ENCODE measurements around the gene EFCAB10.
"Not testable (repeated sequence)": the region's sequence is repeated elsewhere in the genome, so short reads cannot be mapped to it uniquely, and the experiment has no call there.

EFCAB10 gene

DNA sequence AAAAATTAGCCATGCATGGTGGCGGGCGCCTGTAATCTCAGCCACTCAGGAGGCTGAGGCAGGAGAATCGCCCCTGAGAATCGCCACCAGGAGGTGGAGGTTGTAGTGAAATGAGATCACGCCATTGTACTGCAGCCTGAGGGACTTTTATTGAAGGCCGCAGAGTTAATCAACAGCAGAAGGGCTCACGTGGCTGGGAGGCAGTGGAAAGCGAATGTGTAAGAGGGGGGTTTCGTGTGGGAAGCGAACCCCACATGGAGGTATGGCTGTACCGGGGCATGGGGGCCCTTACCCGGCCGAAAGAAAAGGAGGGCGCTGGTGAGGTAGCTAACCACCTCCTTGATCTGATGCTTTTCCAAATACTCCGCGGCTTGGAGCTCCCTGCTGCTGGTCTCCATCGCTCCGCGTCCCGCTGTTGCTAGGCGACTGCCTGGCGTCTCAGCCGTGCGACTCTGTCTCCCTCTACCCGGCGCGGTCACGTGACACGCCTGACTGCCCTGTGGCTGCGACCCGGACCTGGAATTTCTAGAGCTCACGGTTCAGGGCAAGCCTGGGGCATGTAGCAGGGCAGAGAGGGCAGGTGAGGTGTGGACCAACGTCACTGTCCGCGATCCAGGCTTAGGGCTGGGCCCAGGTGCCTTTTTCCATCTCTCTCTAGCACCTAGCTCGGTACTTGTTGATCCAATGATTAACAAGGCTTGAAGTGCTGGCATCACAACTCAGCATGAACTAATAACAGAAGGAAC is at the start of gene EFCAB10:
Gene EFCAB10 (minus strand): TSS at position 428 of the 746 bp plus-strand sequence. CDS start 30 bp downstream, at position 398.
- DNase-seq: peak; percentile 47

GRCh38 chr7:105625986-105626385 is 44.7 kb upstream of the EFCAB10 start:
- DNase-seq: no peak

GRCh38 chr7:105623906-105624305 is 42.6 kb upstream of the EFCAB10 start:
- DNase-seq: no peak

DNA sequence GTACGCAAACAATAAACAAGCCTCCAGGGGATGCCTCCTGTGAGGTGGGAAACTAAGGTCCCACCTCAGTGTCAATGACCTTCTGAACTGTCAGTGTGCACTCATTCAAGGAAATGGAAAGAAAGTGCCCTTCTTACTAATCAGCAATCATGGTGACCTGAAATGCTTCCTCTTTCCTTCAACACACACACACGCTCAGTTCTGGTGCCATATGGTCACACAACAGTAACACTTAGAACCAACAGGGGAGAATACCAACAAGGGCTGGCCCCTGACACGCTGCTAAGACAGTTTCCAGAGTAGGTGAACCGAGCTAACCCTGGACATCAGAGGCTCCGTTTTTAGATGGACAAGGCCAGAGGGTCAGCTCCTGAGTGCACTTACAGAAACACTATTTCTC is 42.1 kb upstream of the EFCAB10 start:
- DNase-seq: no peak

DNA sequence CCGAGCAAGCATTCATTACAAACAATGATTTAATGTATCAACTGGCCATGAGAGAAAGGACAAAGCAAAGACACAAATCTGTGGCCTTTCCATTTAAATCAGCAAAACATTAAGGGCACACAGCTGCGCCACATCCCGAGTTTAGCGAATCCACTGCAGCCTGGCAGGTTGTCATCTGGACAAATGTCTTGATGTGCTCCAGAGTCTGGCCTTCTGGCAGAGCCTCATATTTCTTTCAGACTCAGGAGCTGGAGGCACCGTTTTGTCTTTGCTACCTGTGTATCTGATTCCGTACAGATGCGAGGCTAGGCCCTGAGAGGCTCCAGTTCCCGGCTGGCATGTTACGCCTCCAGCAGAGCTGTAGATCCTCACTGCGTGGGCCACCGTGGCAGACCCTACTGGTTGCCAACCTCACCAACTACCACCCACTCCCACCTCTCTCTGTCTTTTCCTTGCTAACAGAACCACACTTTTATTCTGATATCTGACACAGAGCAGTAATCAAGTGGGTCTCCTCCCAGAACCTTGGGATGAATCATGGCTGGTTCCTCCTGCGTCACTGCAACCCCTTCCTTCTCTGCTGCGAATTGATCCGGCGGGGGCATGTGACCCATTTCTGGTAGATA is 40.9 kb upstream of the EFCAB10 start:
- DNase-seq: no peak

- DNase-seq: peak; percentile 59
Observed at GRCh38 chr7:105621617-105622016, 40.3 kb upstream of the EFCAB10 start.

DNA sequence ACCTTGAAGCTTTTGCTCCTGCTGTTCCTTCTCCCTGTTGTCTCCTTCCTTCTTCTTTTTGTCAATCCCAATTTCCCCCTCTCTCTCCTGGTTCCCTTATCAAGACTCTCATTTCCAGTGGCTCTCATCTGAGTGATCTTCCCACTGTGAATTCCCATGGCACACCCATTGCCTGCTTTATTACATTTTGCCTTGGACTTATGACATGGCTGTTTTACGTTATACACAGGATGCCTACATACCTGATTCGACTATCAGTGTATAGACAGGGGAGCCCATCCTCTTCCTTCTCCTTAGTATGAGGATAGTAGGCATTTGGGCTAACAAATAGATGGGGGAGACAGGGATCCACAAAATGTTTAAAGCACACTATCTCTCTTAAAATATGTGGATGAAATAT is 39.9 kb upstream of the EFCAB10 start:
- DNase-seq: no peak

GRCh38 chr7:105619590-105619989 is 38.3 kb upstream of the EFCAB10 start:
- DNase-seq: no peak

- no peak for DNase-seq
Observed at GRCh38 chr7:105618016-105618296, 36.7 kb upstream of the EFCAB10 start.

GRCh38 chr7:105617280-105618015 is 36.2 kb upstream of the EFCAB10 start:
- no peak for DNase-seq

DNA sequence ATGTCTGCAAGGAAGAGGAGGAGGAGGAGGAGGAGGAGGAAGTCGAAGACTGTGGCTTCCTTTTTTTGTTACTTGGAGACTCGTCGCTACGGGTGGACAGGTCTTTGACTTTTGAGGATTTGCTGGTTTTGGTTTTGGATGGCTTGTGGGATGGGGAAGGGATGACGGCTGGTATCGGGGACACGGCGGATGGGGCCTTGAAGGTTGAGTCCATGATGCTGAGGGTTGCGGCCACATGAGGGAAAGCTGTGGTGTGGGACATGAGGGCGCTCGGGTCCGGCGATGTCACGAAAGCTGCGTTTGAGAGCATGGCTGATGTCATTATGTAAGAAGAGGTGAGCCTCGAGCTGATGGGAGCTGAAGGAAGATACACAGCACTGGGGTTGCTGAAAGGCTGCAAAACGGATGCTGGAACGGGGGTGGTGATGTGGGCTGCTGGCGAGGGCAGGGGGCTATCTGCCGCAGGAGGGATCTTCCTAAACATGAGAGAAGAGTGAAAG is 33.1 kb upstream of the EFCAB10 start:
- DNase-seq: no peak

DNA sequence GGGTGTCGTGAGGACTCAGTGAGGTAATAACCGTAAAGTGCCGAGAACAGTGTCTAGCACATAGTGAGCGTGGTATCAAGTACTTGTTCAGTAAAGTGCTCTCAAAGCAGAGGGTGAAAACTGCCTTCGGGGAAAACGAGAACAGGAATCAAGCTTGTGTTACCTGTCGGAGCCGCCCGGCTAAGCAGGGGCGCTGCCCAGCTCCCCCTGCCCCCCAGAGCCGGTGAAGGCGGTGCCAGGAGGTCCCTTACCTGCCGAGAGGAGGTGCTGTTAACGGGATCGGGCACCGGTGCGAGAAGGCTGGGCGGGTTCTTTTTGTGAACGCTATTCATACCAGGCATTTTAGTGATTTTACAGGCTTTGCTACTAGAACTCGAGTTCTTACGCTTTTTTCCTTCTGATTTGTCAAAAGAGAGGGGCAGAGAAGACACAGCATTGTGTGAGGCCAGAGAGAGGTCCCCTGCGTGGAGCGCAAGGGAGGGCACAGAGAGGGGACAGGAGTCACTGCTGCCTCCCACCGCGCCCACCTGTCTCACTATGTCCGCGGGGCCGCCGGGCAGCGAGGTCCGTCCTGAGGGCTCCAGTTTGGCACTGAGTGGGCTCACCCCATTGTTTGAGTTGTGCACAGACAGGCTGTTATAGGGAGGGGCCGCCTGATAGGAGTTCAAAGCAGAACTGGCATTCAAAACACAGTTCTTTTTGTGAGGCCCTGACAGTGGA is 32.5 kb upstream of the EFCAB10 start:
- DNase-seq: no peak

GRCh38 chr7:105612806-105613205 is 31.5 kb upstream of the EFCAB10 start:
- no peak for DNase-seq

- peak; percentile 47 for DNase-seq
Observed at GRCh38 chr7:105611856-105612775, 30.8 kb upstream of the EFCAB10 start.

DNA sequence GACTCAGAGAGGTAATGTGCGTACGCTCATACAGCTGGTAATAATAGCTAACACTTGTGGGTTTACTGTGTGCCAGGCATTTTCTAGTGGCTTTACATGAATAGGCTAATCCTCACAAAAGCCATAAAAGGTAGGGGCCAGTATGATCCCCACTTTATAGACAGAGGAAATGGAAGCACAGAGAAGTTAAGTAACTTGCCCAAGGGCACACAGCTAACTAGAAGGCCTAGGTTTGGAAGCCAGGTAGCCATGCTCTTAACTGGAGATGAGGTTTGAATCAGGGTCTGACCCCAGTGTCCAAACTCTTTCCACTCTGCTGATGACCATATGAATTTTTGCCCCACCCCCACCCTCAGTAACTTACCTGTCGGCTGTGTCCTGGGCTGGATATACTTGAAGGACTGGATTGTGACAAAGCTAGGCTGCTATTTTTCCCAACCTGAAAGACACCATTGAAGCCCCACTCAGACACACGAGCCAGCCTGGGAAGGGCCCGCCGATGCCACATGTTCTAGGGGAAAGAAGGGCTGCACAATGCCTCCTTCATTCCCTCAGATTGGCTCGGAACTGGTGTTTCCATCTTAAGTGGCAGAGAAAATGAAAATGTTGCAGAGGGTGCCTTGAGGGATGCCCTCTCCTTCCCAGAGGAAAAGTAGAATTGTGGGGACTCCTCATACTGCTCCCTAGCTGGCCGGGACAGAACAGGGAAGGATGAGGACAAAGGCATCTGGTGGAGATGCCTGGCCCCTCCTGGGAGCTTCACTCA is 29.1 kb upstream of the EFCAB10 start:
- DNase-seq: no peak

DNA sequence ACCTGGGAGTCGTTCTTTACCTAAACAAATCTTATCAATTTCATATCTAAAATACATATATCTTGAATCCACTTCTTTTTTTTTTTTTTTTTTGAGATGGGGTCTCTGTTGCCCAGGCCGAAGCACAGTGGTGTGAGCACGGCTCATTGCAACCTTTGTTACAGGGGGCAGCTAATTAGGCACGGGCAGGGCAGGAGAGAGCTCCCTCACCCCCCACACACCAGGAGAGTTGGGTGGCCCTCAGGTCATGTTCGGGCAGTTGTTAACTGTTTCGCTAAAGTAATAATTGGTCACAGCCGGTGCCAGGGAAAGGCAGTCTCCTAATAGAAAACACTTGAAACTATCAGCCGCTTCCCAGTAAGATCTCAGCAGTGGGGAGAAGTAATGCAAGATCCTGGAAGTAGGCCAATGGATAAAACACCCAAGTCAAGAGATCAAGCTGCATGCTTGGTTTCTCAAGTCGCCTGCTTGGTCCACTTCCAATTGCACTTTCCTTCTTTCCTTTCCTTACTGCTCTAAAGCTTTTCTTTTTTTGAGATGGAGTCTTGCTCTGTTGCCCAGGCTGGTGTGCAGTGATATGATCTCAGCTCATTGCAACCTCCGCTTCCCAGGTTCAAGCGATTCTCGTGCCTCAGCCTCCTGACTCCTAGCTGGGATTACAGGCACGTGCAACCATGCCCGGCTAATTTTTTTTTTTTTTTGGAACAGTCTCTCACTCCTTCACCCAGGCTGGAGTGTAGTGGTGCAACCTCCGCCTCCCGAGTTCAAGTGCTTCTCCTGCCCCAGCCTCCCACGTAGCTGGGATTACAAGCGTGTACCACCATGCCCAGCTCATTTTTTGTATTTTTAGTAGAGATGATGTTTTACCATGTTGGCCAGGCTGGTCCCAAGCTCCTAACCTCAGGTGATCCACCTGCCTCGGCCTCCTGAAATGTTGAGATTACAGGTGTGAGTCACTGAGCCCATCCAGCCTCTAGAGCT is 21.3 kb upstream of the EFCAB10 start:
- DNase-seq: peak; percentile 64

- no peak for DNase-seq
Observed at GRCh38 chr7:105600720-105601550, 19.6 kb upstream of the EFCAB10 start.

GRCh38 chr7:105599551-105599950 is 18.3 kb upstream of the EFCAB10 start:
- no peak for DNase-seq

DNA sequence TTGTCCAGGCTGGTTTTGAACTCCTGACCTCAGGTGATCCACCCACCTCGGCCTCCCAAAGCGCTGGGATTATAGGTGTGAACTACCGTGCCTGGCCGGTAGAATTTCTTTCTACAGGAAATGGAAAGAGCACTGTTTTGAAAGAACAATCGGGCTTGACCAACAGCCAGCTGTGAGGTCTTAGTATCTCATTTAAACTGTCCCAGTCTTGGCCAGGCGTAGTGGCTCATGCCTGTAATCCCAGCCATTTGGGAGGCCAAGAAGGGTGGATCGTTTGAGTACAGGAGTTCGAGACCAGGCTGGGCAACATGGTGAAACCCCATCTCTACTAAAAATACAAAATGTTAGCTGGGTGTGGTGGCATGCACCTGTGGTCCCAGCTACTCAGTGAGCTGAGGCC is 17.8 kb upstream of the EFCAB10 start:
- not testable (repeated sequence) for DNase-seq

All from fibroblast of upper back skin (primary cell).